Body of pancreas (tissue), 4 donors: ENCODE data around the gene PTH1R. TPM values are rescaled to one million over a fixed set of nuclear protein-coding genes. Genes with fewer than 3 reads are reported as not detected.

Source experiments
- ATAC-seq: fragments of 150-250 bp; one replicate; pipeline ENCODE4 v1.9.1; 2016
- DNase-seq, 4 donors: peaks; one replicate each; pipeline ENCODE4 v3.0.0-alpha.2; 2019
- H3K27ac ChIP-seq, 4 donors: fragments of 200-600 bp; sonication (generic); 1 replicate in 3 of 4; 2 replicates in 1 of 4; pipeline versions ENCODE4 v1.5.1 to v1.6.1; 2016 to 2019; ENCODE audit warnings: mild to moderate bottlenecking in 1 of 4, mixed read lengths in 1 of 4, moderate library complexity in 1 of 4
- H3K27me3 ChIP-seq, 2 donors: fragments of 200-600 bp; sonication (generic); one replicate each; pipeline ENCODE4 v1.6.0; 2016; ENCODE audit warnings: mild to moderate bottlenecking in 1 of 2
- H3K36me3 ChIP-seq, 2 donors: fragments of 200-600 bp; sonication (generic); replicated peaks in 1 of 2; 2 replicates each; pipeline ENCODE4 v1.5.1; 2016; ENCODE audit warnings: low read depth in 2 of 2; ENCODE audit not compliant: insufficient read depth in 1 of 2
- H3K4me1 ChIP-seq: fragments of 200-600 bp; sonication (generic); one replicate; pipeline ENCODE4 v1.6.0; 2016
- H3K4me3 ChIP-seq, 2 donors: fragments of 200-600 bp; sonication (generic); 1 replicate in 1 of 2; 2 replicates in 1 of 2; pipeline ENCODE4 v1.5.1; 2016 to 2019
- H3K9me3 ChIP-seq, 3 donors: fragments of 200-600 bp; sonication (generic); 1 replicate in 2 of 3; 2 replicates in 1 of 3; pipeline ENCODE4 v1.5.1; 2016
- CTCF ChIP-seq, 7 experiments: fragments of 450-650 bp in 4 of 7; fragments of 200-600 bp in 3 of 7; sonication (generic) in 3 of 7; IDR thresholded peaks; one replicate each; pipeline ENCODE4 v1.5.1; 2016 to 2019; ENCODE audit warnings: antibody characterized with exemption in 7 of 7
- POLR2A ChIP-seq, 3 donors: fragments of 450-650 bp; IDR thresholded peaks; one replicate each; pipeline ENCODE4 v1.6.1; 2016; ENCODE audit warnings: antibody characterized with exemption in 3 of 3, mild to moderate bottlenecking in 2 of 3
- WGBS, 2 donors: methylation state at CpG; one replicate each; pipeline ENCODE4 v1.1.5; 2017; 5-methylcytosine and 5-hydroxymethylcytosine counted together
- intact Hi-C: fragments of 100-400 bp; cut with DNase I; formaldehyde crosslinking; loops from one replicate; pipeline ENCODE4 v1.15.1; 2023
- total RNA-seq, 2 donors: library from RNA; depleted of rRNA; stranded (reverse); fragments of >200 nt; gene quantifications; one replicate each; pipeline ENCODE4 v1.1.0, GENCODE V29; 2016

Gene PTH1R
- total RNA-seq, 2 donors from 2014 or later, result 1.8 to 8.2 TPM

GRCh38 chr3:46845860-46846623 lies 31.5 kb upstream of the PTH1R start:
- intact Hi-C loops, result no loop called here
- H3K27ac ChIP-seq, result peak overlapping the region; percentile 71 to 90 (median 87)
- no peaks in the 10 kb centered on the region for H3K27me3 ChIP-seq
- H3K4me3 ChIP-seq, result peak overlapping the region; percentile 22 to 23
- H3K36me3 ChIP-seq, result no peaks in the 10 kb centered on the region
- 1% methylated on average over 53 of the region's 53 CpGs; no CpG with 5 or more reads in 1 of the 2 donors for WGBS, 2 donors
- peaks cover 17% of the 10 kb centered on the region for H3K4me1 ChIP-seq
- peaks cover 0 to 9% (median 0%) of the 10 kb centered on the region in 3 donors for H3K9me3 ChIP-seq
- DNase-seq (peak; percentile 81 to 87 (median 84)), ATAC-seq (peak; percentile 82)
- peak; percentile 36 to 61 (median 51) for TF ChIP-seq POLR2A (IDR thresholded peaks at IDR 0.05)
- TF ChIP-seq CTCF (IDR thresholded peaks at IDR 0.05), result peak; percentile 33 to 68 (median 50)

- 71 to 100% methylated on average over 1 to 9 of the region's 9 CpGs for WGBS, 2 donors
- no peak for ATAC-seq
Measured at GRCh38 chr3:46846624-46847542, 30.6 kb upstream of the PTH1R start.

GRCh38 chr3:46847744-46848143 lies 29.8 kb upstream of the PTH1R start:
- no peak for DNase-seq
- intact Hi-C loops, result no loop called here

More at GRCh38 chr3:46846624-46847542, 30.6 kb upstream of the PTH1R start:
- TF ChIP-seq CTCF (IDR thresholded peaks at IDR 0.05) (no peak), POLR2A (IDR thresholded peaks at IDR 0.05) (no peak)
- H3K9me3 ChIP-seq, result peaks cover 0 to 1% (median 0%) of the 10 kb centered on the region in 3 donors
- no peaks in the 10 kb centered on the region for H3K36me3 ChIP-seq
- no peak overlapping the region for H3K4me3 ChIP-seq
- H3K27ac ChIP-seq, result peak overlapping the region in 3 of 4 donors; percentile 85 to 90 (median 89)
- no peaks in the 10 kb centered on the region for H3K27me3 ChIP-seq
- H3K4me1 ChIP-seq, result peaks cover 17% of the 10 kb centered on the region
- intact Hi-C loops, result no loop called here
- no peak for DNase-seq

More at GRCh38 chr3:46847744-46848143, 29.8 kb upstream of the PTH1R start:
- 94 to 96% methylated on average over 5 of the region's 5 CpGs for WGBS, 2 donors
- H3K27ac ChIP-seq, result no peak overlapping the region
- H3K36me3 ChIP-seq, result no peaks in the 10 kb centered on the region
- H3K27me3 ChIP-seq, result no peaks in the 10 kb centered on the region
- H3K4me1 ChIP-seq, result peaks cover 17% of the 10 kb centered on the region
- TF ChIP-seq CTCF (IDR thresholded peaks at IDR 0.05) (no peak), POLR2A (IDR thresholded peaks at IDR 0.05) (no peak)
- no peaks in the 10 kb centered on the region for H3K9me3 ChIP-seq
- no peak overlapping the region for H3K4me3 ChIP-seq
- no peak for ATAC-seq
